IMR-90 (cell line): ENCODE results near the gene STXBP6. TPM values are rescaled to one million over a fixed set of nuclear protein-coding genes. Genes with fewer than 3 reads are reported as not detected.

Source experiments
- ATAC-seq: fragments of 200-7000 bp; cut with Tn5 transposase; 2 replicates; pipeline ENCODE4 v1.9.1; 2020; ENCODE audit warnings: low read depth, mild to moderate bottlenecking, moderate library complexity
- BruUV-seq: library from RNA; stranded (reverse); fragments of 400-500 nt; replicated peaks from 2 replicates; lab custom pipeline; 2021; lab: Mats Ljungman, UMichigan
- CTCF ChIA-PET: fragments of 300-600 bp; formaldehyde crosslinking; extraction: SDS; loops from one replicate; lab custom pipeline; 2021; ENCODE audit warnings: antibody characterized with exemption; lab: Yijun Ruan, JAX
- POLR2A ChIA-PET: fragments of 300-600 bp; sonication (Branson Sonifier 250); formaldehyde crosslinking; loops from one replicate; lab custom pipeline; 2022; ENCODE audit warnings: antibody characterized with exemption; ENCODE audit not compliant: unreplicated experiment; lab: Charles Lee
- DNase-seq: peaks from one replicate; pipeline ENCODE4 v3.0.0; 2013
- H2AFZ ChIP-seq: replicated peaks from 2 replicates; pipeline ENCODE3; 2013; ENCODE audit warnings: low read length, mild to moderate bottlenecking; ENCODE audit not compliant: poor library complexity
- H2AK5ac ChIP-seq: 2 replicates; pipeline ENCODE4 v1.6.1; 2013; ENCODE audit warnings: low read depth, low read length, inconsistent platforms
- H2AK9ac ChIP-seq: replicated peaks from 2 replicates; pipeline ENCODE3; 2013; ENCODE audit warnings: mild to moderate bottlenecking, low read depth, low read length, moderate library complexity; ENCODE audit not compliant: poor library complexity
- H2BK120ac ChIP-seq: 2 replicates; pipeline ENCODE4 v1.6.1; 2013; ENCODE audit warnings: low read depth, low read length, inconsistent platforms
- H2BK15ac ChIP-seq: 3 replicates; pipeline ENCODE4 v1.6.1; 2013; ENCODE audit warnings: low read depth, low read length, inconsistent platforms
- H2BK20ac ChIP-seq: 2 replicates; pipeline ENCODE4 v1.6.1; 2013; ENCODE audit warnings: low read depth, mild to moderate bottlenecking, inconsistent platforms, low read length, moderate library complexity
- H2BK5ac ChIP-seq: 2 replicates; pipeline ENCODE4 v1.6.1; 2013; ENCODE audit warnings: mild to moderate bottlenecking, low read depth, low read length, inconsistent platforms; ENCODE audit not compliant: poor library complexity, severe bottlenecking
- H3K14ac ChIP-seq: replicated peaks from 2 replicates; pipeline ENCODE4 v1.6.1; 2013; ENCODE audit warnings: low read depth, low read length, inconsistent platforms
- H3K18ac ChIP-seq: 2 replicates; pipeline ENCODE4 v1.6.1; 2013; ENCODE audit warnings: low read depth, low read length, control low read depth
- H3K23ac ChIP-seq: 2 replicates; pipeline ENCODE4 v1.6.1; 2013; ENCODE audit warnings: low read depth, low read length, inconsistent platforms
- H3K27ac ChIP-seq: 2 replicates; pipeline ENCODE4 v1.5.1; 2013; ENCODE audit warnings: mild to moderate bottlenecking, control low read depth, low read length; ENCODE audit not compliant: insufficient read depth
- H3K27me3 ChIP-seq: 2 replicates; pipeline ENCODE4 v1.6.1; 2013; ENCODE audit warnings: low read length; ENCODE audit not compliant: control insufficient read depth, insufficient read depth
- H3K36me3 ChIP-seq: 2 replicates; pipeline ENCODE4 v1.6.1; 2013; ENCODE audit warnings: low read length, mixed read lengths; ENCODE audit not compliant: control insufficient read depth, insufficient read depth
- H3K4ac ChIP-seq: 2 replicates; pipeline ENCODE4 v1.6.1; 2013; ENCODE audit warnings: low read depth, low read length, inconsistent platforms
- H3K4me1 ChIP-seq: 2 replicates; pipeline ENCODE4 v1.6.1; 2013; ENCODE audit warnings: low read length, mixed read lengths; ENCODE audit not compliant: control insufficient read depth, insufficient read depth
- H3K4me2 ChIP-seq: 2 replicates; pipeline ENCODE4 v1.6.1; 2013; ENCODE audit warnings: low read depth, mild to moderate bottlenecking, control low read depth, low read length, moderate library complexity
- H3K4me3 ChIP-seq: 2 replicates; pipeline ENCODE4 v1.5.1; 2013; ENCODE audit warnings: low read depth, mild to moderate bottlenecking, control low read depth, low read length, moderate library complexity; ENCODE audit not compliant: insufficient read depth
- H3K56ac ChIP-seq: 2 replicates; pipeline ENCODE4 v1.6.1; 2013; ENCODE audit warnings: low read length, inconsistent platforms; ENCODE audit not compliant: insufficient read depth; ENCODE audit errors: extremely low read depth
- H3K79me1 ChIP-seq, 2 experiments: 2 replicates each; pipeline ENCODE4 v1.6.1; 2013; ENCODE audit warnings: low read length in 2 of 2, inconsistent platforms in 1 of 2, low read depth in 1 of 2
- H3K9ac ChIP-seq: 2 replicates; pipeline ENCODE4 v1.6.1; 2013; ENCODE audit warnings: low read depth, low read length, control low read depth
- H3K9me1 ChIP-seq: 2 replicates; pipeline ENCODE4 v1.6.1; 2013; ENCODE audit warnings: low read length, inconsistent platforms; ENCODE audit not compliant: insufficient read depth
- H3K9me3 ChIP-seq: 2 replicates; pipeline ENCODE4 v1.6.1; 2013; ENCODE audit warnings: low read length; ENCODE audit not compliant: control insufficient read depth, insufficient read depth
- H4K20me1 ChIP-seq: 2 replicates; pipeline ENCODE4 v1.6.1; 2013; ENCODE audit warnings: low read length, inconsistent platforms; ENCODE audit not compliant: insufficient read depth
- H4K5ac ChIP-seq: 2 replicates; pipeline ENCODE4 v1.6.1; 2013; ENCODE audit warnings: mild to moderate bottlenecking, low read depth, low read length, control low read depth
- H4K8ac ChIP-seq, 2 experiments: 2 replicates each; pipeline ENCODE4 v1.6.1; 2013; ENCODE audit warnings: low read depth in 2 of 2, low read length in 2 of 2, control low read depth in 1 of 2, inconsistent platforms in 1 of 2
- H4K91ac ChIP-seq: 2 replicates; pipeline ENCODE4 v1.6.1; 2013; ENCODE audit warnings: low read depth, low read length, inconsistent platforms; ENCODE audit not compliant: insufficient read depth
- BHLHE40 ChIP-seq: fragments of 150-350 bp; IDR thresholded peaks from 2 replicates; pipeline ENCODE4 v1.6.1; 2016; ENCODE audit warnings: mild to moderate bottlenecking, low read depth, low read length
- CHD1 ChIP-seq: IDR thresholded peaks from 2 replicates; pipeline ENCODE4 v1.6.1; 2012; ENCODE audit warnings: low read depth, low read length, improper control_type of control experiment
- CTCF ChIP-seq: conservative IDR thresholded peaks from 2 replicates; pipeline ENCODE4 v1.5.1; 2012; ENCODE audit warnings: mild to moderate bottlenecking, low read depth, low read length, improper control_type of control experiment
- FOS ChIP-seq: fragments of 150-350 bp; IDR thresholded peaks from 2 replicates; pipeline ENCODE4 v1.6.1; 2016; ENCODE audit warnings: low read depth, low read length
- MAFK ChIP-seq: IDR thresholded peaks from 2 replicates; pipeline ENCODE4 v1.6.1; 2012; ENCODE audit warnings: low read depth, low read length, improper control_type of control experiment
- MAZ ChIP-seq: IDR thresholded peaks from 2 replicates; pipeline ENCODE4 v1.6.1; 2012; ENCODE audit warnings: low read depth, mild to moderate bottlenecking, low read length, improper control_type of control experiment, moderate library complexity, borderline replicate concordance
- POLR2A ChIP-seq: IDR thresholded peaks from 2 replicates; pipeline ENCODE4 v1.6.1; 2012; ENCODE audit warnings: mild to moderate bottlenecking, low read depth, low read length
- RCOR1 ChIP-seq: IDR thresholded peaks from 2 replicates; pipeline ENCODE4 v1.6.1; 2012; ENCODE audit warnings: mild to moderate bottlenecking, low read length, improper control_type of control experiment; ENCODE audit not compliant: insufficient replicate concordance
- WGBS, 2 experiments: methylation state at CpG; one replicate each; pipeline versions ENCODE4 v1.1.5 to v1.1.7; 2013; ENCODE audit warnings: missing lambda C conversion rate in 2 of 2; ENCODE audit not compliant: insufficient read length in 1 of 2; ENCODE audit errors: extremely low coverage in 2 of 2; 5-methylcytosine and 5-hydroxymethylcytosine counted together
- dilution Hi-C: fragments of 300-500 bp; cut with HindIII; formaldehyde crosslinking; loops from one replicate; pipeline ENCODE4 v1.14.3; 2018; ENCODE audit warnings: low sequenced_read_pairs; ENCODE audit not compliant: unreplicated experiment
- in situ Hi-C: fragments of 300-500 bp; cut with MboI; formaldehyde crosslinking; loops from 3 replicates; pipeline ENCODE4 v1.14.3; 2019; ENCODE audit warnings: low sequenced_read_pairs, inconsistent platforms, mixed read lengths
- intact Hi-C: fragments of 100-400 bp; cut with micrococcal nuclease; formaldehyde crosslinking; loops from 2 replicates; pipeline ENCODE4 v1.10.0; 2022
- polyA plus RNA-seq, 3 experiments: library from polyadenylated mRNA; depleted of rRNA; stranded (reverse); fragments of >200 nt; gene quantifications; 2 replicates each; pipeline ENCODE4 v1.2.3, GENCODE V29; 2012; ENCODE audit warnings: low replicate concordance in 1 of 3
- total RNA-seq: library from RNA; depleted of rRNA; stranded (reverse); fragments of >200 nt; gene quantifications from 2 replicates; pipeline ENCODE4 v1.2.3, GENCODE V29; 2012

The STXBP6 gene
- total and polyA plus RNA-seq, 2 of the 4 experiments (the other 2 are of a cell fraction) = 14.2 to 14.3 TPM

DNA sequence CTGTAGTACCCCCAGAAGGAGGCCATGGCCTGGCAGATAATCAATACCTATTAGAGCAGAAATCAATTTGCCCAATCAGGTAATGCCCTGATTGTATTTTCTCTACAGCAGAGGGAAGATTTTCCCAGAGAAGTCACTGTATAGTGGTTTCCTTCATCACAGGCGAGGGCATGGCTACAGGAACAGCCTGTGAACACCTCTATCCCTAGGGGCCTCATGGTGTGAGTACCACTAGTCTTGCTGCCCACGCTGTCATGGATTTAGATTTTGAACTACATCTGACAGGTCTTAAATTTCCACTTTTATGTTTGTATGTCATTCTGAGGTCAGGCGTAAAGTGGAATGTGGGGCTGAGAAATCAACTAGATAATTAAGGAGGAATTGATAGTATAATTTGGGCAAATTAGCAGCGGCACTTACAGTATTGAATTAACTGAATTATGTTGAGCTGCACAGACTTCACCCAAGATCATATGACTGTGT is 42.4 kb upstream of the STXBP6 start:
- dilution Hi-C loops = no loop called here
- CTCF ChIA-PET = no interaction called here

More for the DNA sequence above, 42.4 kb upstream of the STXBP6 start:
- H2AK5ac ChIP-seq = no peak overlapping the region
- H4K5ac ChIP-seq = no peak overlapping the region
- no peak overlapping the region for H3K56ac ChIP-seq
- H2BK15ac ChIP-seq = no peak overlapping the region
- no peak for ATAC-seq
- no peaks in the 10 kb centered on the region for H3K36me3 ChIP-seq
- intact Hi-C loops = no loop called here
- no peak overlapping the region for H3K4me2 ChIP-seq
- BruUV-seq = no TSS peak
- no peak overlapping the region for H4K8ac ChIP-seq
- H2BK120ac ChIP-seq = no peak overlapping the region
- no peak overlapping the region for H2AK9ac ChIP-seq
- no peak overlapping the region for H3K23ac ChIP-seq
- no peak overlapping the region for H3K14ac ChIP-seq
- no peak overlapping the region for H3K4me3 ChIP-seq
- in situ Hi-C loops = no loop called here
- H2AFZ ChIP-seq = no peak overlapping the region
- WGBS, 2 experiments = no CpG with 5 or more reads among the region's 4 CpGs
- no peaks in the 10 kb centered on the region for H3K9me3 ChIP-seq
- no peaks in the 10 kb centered on the region for H4K20me1 ChIP-seq
- no peak overlapping the region for H3K27ac ChIP-seq
- H3K79me1 ChIP-seq = no peaks in the 10 kb centered on the region
- H3K9me1 ChIP-seq = no peaks in the 10 kb centered on the region
- H3K4me1 ChIP-seq = peaks cover 3% of the 10 kb centered on the region; the same call in 1 of the 2 replicates
- no peak overlapping the region for H3K9ac ChIP-seq
- no peak overlapping the region for H2BK20ac ChIP-seq
- no peak overlapping the region for H2BK5ac ChIP-seq
- POLR2A ChIA-PET = no interaction called here
- DNase-seq = no peak
- no peak for TF ChIP-seq CHD1
- TF ChIP-seq MAFK = no peak
- no peak for TF ChIP-seq CTCF
- no peak for TF ChIP-seq BHLHE40
- TF ChIP-seq RCOR1 = no peak
- TF ChIP-seq FOS = no peak
- TF ChIP-seq POLR2A = no peak
- TF ChIP-seq MAZ = no peak
- no peak overlapping the region for H3K4ac ChIP-seq
- no peak overlapping the region for H3K18ac ChIP-seq
- no peak overlapping the region for H4K91ac ChIP-seq
- no peaks in the 10 kb centered on the region for H3K27me3 ChIP-seq
